Upper lobe of left lung (tissue), 4 donors: ENCODE measurements around the gene SGCG.

Source experiments
- CTCF ChIP-seq, 6 experiments: fragments of 450-650 bp in 4 of 6; fragments of 200-600 bp in 2 of 6; sonication (generic) in 2 of 6; IDR thresholded peaks; one replicate each; pipeline ENCODE4 v1.5.1; 2016 to 2019; ENCODE audit warnings: antibody characterized with exemption in 6 of 6
- EP300 ChIP-seq, 4 donors: sonication (generic); formaldehyde crosslinking; IDR thresholded peaks; one replicate each; pipeline ENCODE4 v1.5.1; 2017; ENCODE audit warnings: antibody characterized with exemption in 4 of 4, control low read depth in 2 of 4

DNA sequence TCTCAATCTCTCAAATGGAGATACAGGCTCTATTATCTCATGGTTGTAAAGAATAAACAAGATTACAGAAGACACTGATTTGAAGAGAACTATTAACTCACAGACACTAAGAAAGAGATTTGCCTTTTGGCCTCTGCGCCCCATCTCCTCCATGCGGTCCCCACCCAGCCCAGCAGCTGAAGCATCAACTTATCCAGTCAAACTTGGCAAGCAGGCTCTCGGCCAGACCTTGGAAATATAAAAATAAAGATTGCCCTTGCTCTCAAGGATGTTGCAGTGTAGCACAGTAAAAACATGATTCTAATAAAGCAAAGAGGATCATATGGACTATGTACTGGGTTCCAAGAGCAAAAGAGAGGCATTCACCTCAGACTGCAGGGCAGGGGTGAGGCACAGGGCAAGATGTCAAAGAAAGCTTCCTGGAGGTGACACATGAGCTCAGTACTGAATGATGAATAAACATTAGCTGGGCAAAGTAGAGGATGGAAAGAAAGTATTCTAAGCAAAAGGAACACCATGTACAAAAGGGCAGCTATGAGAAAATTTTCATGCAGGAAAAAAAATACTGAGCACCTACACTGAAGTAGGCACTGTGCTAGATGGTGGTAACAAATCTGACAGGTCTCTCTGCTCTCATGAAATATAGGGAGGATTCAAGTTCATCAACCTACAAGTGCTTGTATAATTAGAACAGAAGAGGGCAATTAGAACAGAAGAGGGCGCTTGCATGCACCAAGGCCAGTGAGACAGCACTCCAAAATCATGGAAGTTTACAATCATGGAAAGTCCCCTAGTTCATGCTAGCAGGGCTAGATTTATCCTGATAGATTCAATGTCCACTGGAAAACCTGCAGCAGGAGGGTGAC is 167.7 kb downstream of the SGCG start:
- no peak for TF ChIP-seq CTCF (IDR thresholded peaks at IDR 0.05)
- TF ChIP-seq EP300 (IDR thresholded peaks at IDR 0.05): no peak
